AG10803 (cell line): ENCODE results near the gene TMEM198.
A peak's percentile ranks its signal among the peaks of the same experiment; 100 is the strongest.

Experiments
- DNase-seq: peaks from one replicate; pipeline ENCODE4 v3.0.0; 2010; ENCODE audit warnings: low read depth
- H3K4me3 ChIP-seq: 2 replicates; pipeline ENCODE4 v1.5.1; 2011; ENCODE audit warnings: mild to moderate bottlenecking, low read length, control low read depth
- CTCF ChIP-seq: conservative IDR thresholded peaks from 2 replicates; pipeline ENCODE4 v1.5.1; 2011; ENCODE audit warnings: mild to moderate bottlenecking, low read length, control low read depth, inconsistent platforms

The TMEM198 gene

GRCh38 chr2:219566640-219567039 lies 22.8 kb downstream of the TMEM198 start:
- DNase-seq, result no peak
- TF ChIP-seq CTCF, result no peak
- H3K4me3 ChIP-seq, result no peak overlapping the region

- no peak for DNase-seq
- TF ChIP-seq CTCF, result no peak
- no peak overlapping the region for H3K4me3 ChIP-seq
Measured at GRCh38 chr2:219567131-219567530, 23.3 kb downstream of the TMEM198 start.

DNA sequence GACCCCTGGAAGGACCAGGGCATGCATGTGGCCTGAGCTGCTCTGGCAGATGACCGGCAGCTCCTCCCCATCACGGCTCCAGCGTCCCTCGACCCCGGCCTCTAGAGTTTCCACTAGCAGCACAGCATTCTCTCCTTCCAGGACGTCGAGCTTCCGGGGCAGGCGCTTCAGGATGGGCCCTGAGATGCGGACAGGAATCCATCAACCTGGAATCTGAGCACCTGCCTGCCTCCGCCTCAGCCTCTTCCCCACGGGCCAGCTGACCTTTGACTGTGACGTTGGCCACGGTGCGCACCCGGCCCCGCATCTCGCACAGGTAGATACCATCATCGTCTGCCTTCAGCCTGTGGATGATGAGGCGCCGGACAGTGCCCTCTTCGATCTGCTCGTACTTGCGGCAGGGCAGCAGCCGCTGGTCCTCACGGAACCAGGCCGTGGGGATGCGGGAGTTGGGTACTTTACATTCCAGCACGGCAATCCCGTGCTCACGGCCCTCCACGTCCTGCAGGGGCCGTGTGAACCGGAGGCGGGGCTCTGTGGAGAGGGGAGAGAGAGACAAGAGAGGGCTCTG lies 24.0 kb downstream of the TMEM198 start:
- H3K4me3 ChIP-seq, result no peak overlapping the region
- DNase-seq, result no peak
- TF ChIP-seq CTCF, result no peak

- no peak for TF ChIP-seq CTCF
- H3K4me3 ChIP-seq, result no peak overlapping the region
- no peak for DNase-seq
Measured at GRCh38 chr2:219569041-219569440, 25.2 kb downstream of the TMEM198 start.

- TF ChIP-seq CTCF, result no peak
- H3K4me3 ChIP-seq, result peak overlapping the region; percentile 68
- no peak for DNase-seq
Measured at GRCh38 chr2:219569635-219570034, 25.8 kb downstream of the TMEM198 start.

DNA sequence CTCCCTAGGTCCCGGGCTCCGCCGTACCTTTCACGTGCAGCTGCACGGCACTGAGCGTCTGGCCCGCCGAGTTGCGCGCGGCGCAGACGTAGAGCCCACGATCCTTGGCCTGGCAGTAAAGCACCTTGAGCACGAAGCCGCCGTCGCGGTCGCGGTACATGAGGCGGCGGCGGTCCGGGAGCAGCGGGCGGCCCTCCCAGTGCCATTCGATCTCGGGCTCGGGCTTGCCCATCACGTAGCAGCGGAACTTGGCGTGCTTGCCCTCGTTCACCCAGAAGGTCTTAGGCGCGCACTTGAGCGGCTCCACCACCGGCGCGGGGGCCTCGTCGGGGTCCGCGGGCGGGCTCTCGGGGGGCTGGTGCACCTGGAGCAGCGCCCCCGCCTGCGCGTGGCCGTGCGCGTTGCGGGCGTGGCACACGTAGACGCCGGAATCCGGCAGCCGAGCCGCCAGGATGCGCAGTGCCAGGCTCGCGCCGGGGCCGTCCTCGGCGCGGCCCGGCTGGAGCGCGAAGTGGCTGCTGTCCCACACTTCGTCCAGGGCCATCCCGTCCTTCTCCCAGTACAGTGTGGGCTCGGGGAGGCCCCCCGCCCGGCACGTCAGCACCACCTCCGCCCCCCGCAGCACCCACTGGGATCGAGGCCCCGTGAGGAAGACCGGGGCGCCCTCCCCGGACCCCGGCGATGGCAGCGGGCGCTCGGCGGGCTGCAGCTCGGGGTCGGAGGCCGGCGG lies 26.5 kb downstream of the TMEM198 start:
- peak overlapping the region; percentile 68 for H3K4me3 ChIP-seq
- no peak for TF ChIP-seq CTCF
- DNase-seq, result peak; percentile 35

DNA sequence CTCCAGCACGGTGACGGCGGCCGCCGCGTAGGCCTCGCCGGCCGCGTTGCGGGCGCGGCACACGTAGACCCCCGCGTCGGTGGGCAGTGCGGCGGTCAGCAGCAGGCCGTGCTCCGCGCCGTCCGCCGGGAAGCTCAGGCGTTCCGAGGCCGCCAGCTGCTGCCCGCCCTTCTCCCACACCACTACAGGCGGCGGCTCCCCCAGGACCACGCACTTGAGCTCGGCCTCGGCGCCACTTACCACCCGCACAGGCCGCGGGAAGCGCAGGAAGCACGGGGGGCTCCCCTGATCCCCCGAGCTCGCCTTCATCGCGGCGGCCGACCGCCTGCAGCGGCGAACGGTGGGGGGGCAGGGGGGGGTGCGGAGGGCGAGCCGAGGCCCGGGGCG lies 27.1 kb downstream of the TMEM198 start:
- H3K4me3 ChIP-seq, result peak overlapping the region; percentile 68
- no peak for TF ChIP-seq CTCF
- DNase-seq, result peak; percentile 32
